ENCODE data around the gene PGBD5. TPM values are rescaled to one million over a fixed set of nuclear protein-coding genes. Genes with fewer than 3 reads are reported as not detected.
A peak's percentile ranks its signal among the peaks of the same experiment; 100 is the strongest.

PGBD5 gene
- polyA plus RNA-seq, 1 experiment, result 1.0 TPM

- ChIA-PET POLR2A (no interaction called here), CTCF (no interaction called here)
- H3K27ac ChIP-seq (ENCODE audit: low read depth, low read length), result peak overlapping the region; percentile 81
- TF ChIP-seq CTCF (IDR thresholded peaks at IDR 0.05; ENCODE audit: low read depth, low read length), result no peak
- DNase-seq (ENCODE audit: low read depth, low spot score), result peak; percentile 80
- no peaks in the 10 kb centered on the region for H3K27me3 ChIP-seq (ENCODE audit: control insufficient read depth, insufficient read depth, low read length)
- no peak overlapping the region for H3K4me3 ChIP-seq (ENCODE audit: low read depth, low read length)
- H3K9me3 ChIP-seq (ENCODE audit: control insufficient read depth, insufficient read depth, low read length), result peaks cover 7% of the 10 kb centered on the region; the same call in 1 of the 2 replicates
These were observed 66.0 kb downstream of the PGBD5 start for GRCh38 chr1:230359992-230360668.

- Histone ChIP-seq H3K27me3 (ENCODE audit: control insufficient read depth, insufficient read depth, low read length) (no peaks in the 10 kb centered on the region), H3K27ac (ENCODE audit: low read depth, low read length) (no peak overlapping the region), H3K9me3 (ENCODE audit: control insufficient read depth, insufficient read depth, low read length) (peaks cover 6% of the 10 kb centered on the region; the same call in 1 of the 2 replicates), H3K4me3 (ENCODE audit: low read depth, low read length) (no peak overlapping the region)
- POLR2A ChIA-PET, result no interaction called here
- DNase-seq (ENCODE audit: low read depth, low spot score), result no peak
- CTCF ChIA-PET, result interaction anchor here (0.6 kb wide), 1 partner anchor 416 kb away, joined by 3 read pairs; no protein-coding TSS in a partner anchor
- TF ChIP-seq CTCF (IDR thresholded peaks at IDR 0.05; ENCODE audit: low read depth, low read length), result no peak
These were observed 69.0 kb downstream of the PGBD5 start for GRCh38 chr1:230356869-230357794.

GRCh38 chr1:230356190-230356589 lies 69.9 kb downstream of the PGBD5 start:
- ChIA-PET POLR2A (no interaction called here), CTCF (no interaction called here)
- Histone ChIP-seq H3K4me3 (ENCODE audit: low read depth, low read length) (no peak overlapping the region), H3K27ac (ENCODE audit: low read depth, low read length) (no peak overlapping the region), H3K9me3 (ENCODE audit: control insufficient read depth, insufficient read depth, low read length) (peaks cover 3% of the 10 kb centered on the region; the same call in 1 of the 2 replicates), H3K27me3 (ENCODE audit: control insufficient read depth, insufficient read depth, low read length) (no peaks in the 10 kb centered on the region)
- DNase-seq (ENCODE audit: low read depth, low spot score), result no peak
- no peak for TF ChIP-seq CTCF (IDR thresholded peaks at IDR 0.05; ENCODE audit: low read depth, low read length)

DNA sequence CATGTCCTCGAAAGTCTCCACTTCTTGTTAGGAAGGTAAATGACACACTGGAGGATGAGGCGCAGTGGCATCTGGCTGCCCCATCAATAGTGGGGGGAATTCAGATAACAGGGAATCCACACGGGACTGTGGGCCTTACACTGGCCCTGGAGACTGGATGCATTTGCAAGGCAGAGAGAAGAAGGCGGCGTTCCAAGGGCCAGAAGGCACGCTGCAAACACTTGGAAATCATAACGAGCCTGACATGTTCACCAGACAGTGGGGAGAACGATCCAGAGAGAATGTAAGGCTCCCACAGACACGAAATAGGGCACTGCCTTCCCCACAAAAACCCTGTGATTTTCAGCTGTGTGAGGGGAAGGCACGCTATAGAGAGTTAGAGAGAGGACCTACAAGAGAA lies 70.5 kb downstream of the PGBD5 start:
- Histone ChIP-seq H3K27ac (ENCODE audit: low read depth, low read length) (no peak overlapping the region), H3K4me3 (ENCODE audit: low read depth, low read length) (no peak overlapping the region), H3K27me3 (ENCODE audit: control insufficient read depth, insufficient read depth, low read length) (no peaks in the 10 kb centered on the region), H3K9me3 (ENCODE audit: control insufficient read depth, insufficient read depth, low read length) (no peaks in the 10 kb centered on the region; the same call in 1 of the 2 replicates)
- CTCF ChIA-PET, result no interaction called here
- DNase-seq (ENCODE audit: low read depth, low spot score), result no peak
- TF ChIP-seq CTCF (IDR thresholded peaks at IDR 0.05; ENCODE audit: low read depth, low read length), result no peak
- POLR2A ChIA-PET, result no interaction called here

DNA sequence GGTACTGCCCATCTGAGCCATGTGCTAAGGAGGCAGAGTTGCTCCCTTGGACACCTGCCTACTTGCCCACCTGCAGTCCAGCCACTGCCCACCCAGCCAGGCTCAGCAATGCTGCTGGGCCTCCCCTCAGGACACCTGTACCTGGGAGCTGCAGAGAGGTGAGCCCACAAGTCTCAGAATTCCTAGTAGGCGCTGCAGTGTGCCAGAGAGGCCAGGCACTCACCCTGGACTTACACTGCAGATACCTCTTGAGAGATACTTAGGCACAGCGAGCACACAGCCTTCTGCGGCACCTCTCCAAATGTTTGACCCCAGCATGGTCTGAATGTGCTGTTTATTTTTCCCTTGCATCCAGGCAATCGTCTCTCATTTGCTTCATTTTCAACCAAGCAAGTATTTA lies 71.0 kb downstream of the PGBD5 start:
- no peak for DNase-seq (ENCODE audit: low read depth, low spot score)
- no peaks in the 10 kb centered on the region for H3K27me3 ChIP-seq (ENCODE audit: control insufficient read depth, insufficient read depth, low read length)
- no peaks in the 10 kb centered on the region; the same call in 1 of the 2 replicates for H3K9me3 ChIP-seq (ENCODE audit: control insufficient read depth, insufficient read depth, low read length)
- no peak for TF ChIP-seq CTCF (IDR thresholded peaks at IDR 0.05; ENCODE audit: low read depth, low read length)
- POLR2A ChIA-PET, result no interaction called here
- H3K4me3 ChIP-seq (ENCODE audit: low read depth, low read length), result no peak overlapping the region
- no peak overlapping the region for H3K27ac ChIP-seq (ENCODE audit: low read depth, low read length)
- CTCF ChIA-PET, result no interaction called here

Measured in AG04450 (cell line).